HEK293 (cell line): ENCODE measurements around the gene GALNTL6.
A peak's percentile ranks its signal among the peaks of the same experiment; 100 is the strongest.
"Not testable (repeated sequence)": the region's sequence is repeated elsewhere in the genome, so short reads cannot be mapped to it uniquely, and the experiment has no call there.

Source experiments
- CTCF ChIA-PET: fragments of 350-600 bp; formaldehyde crosslinking; extraction: SDS; loops from one replicate; lab custom pipeline; 2021; ENCODE audit warnings: antibody characterized with exemption; lab: Yijun Ruan, JAX
- POLR2A ChIA-PET: fragments of 300-600 bp; formaldehyde crosslinking; extraction: SDS; loops from one replicate; lab custom pipeline; 2020; ENCODE audit warnings: antibody characterized with exemption, inconsistent platforms; lab: Yijun Ruan, JAX
- H3K27ac ChIP-seq: fragments of 200-500 bp; sonication (Bioruptor generic); 2 replicates; pipeline ENCODE4 v1.5.1; 2014; ENCODE audit warnings: low read depth, low read length, control low read depth, inconsistent platforms; ENCODE audit errors: extremely low read depth
- H3K36me3 ChIP-seq, 2 experiments: fragments of 200-500 bp in 1 of 2; sonication (Bioruptor generic) in 1 of 2; 1 replicate in 1 of 2; 2 replicates in 1 of 2; pipeline ENCODE4 v1.5.1; 2014 to 2017; ENCODE audit warnings: inconsistent platforms in 2 of 2, low read length in 2 of 2; ENCODE audit not compliant: control insufficient read depth in 2 of 2, insufficient read depth in 1 of 2
- H3K4me1 ChIP-seq: fragments of 200-500 bp; sonication (Bioruptor generic); 2 replicates; pipeline ENCODE4 v1.5.1; 2014; ENCODE audit warnings: mild to moderate bottlenecking, low read length, inconsistent platforms; ENCODE audit not compliant: control insufficient read depth, insufficient read depth
- H3K4me3 ChIP-seq: 2 replicates; pipeline ENCODE4 v1.5.1; 2011; ENCODE audit warnings: low read depth, mild to moderate bottlenecking, control low read depth, low read length, moderate library complexity
- H3K9me3 ChIP-seq: fragments of 200-500 bp; sonication (Bioruptor generic); 2 replicates; pipeline ENCODE4 v1.5.1; 2014; ENCODE audit warnings: low read depth, low read length, inconsistent platforms; ENCODE audit not compliant: control insufficient read depth, insufficient read depth
- BCL11B ChIP-seq: fragments of 450-650 bp; formaldehyde crosslinking; IDR thresholded peaks from 2 replicates; pipeline ENCODE4 v1.5.1; 2016; ENCODE audit warnings: low read depth, missing biosample characterization, missing genetic modification characterization
- FEZF1 ChIP-seq: fragments of 450-650 bp; formaldehyde crosslinking; IDR thresholded peaks from 2 replicates; pipeline ENCODE4 v1.5.1; 2016; ENCODE audit warnings: missing biosample characterization, missing genetic modification characterization
- GLI4 ChIP-seq: fragments of 450-650 bp; formaldehyde crosslinking; IDR thresholded peaks from 2 replicates; pipeline ENCODE4 v1.5.1; 2016; ENCODE audit warnings: missing biosample characterization, missing genetic modification characterization
- KLF16 ChIP-seq: fragments of 450-650 bp; formaldehyde crosslinking; IDR thresholded peaks from 2 replicates; pipeline ENCODE4 v1.5.1; 2017; ENCODE audit warnings: missing biosample characterization, missing genetic modification characterization
- OSR2 ChIP-seq: fragments of 450-650 bp; formaldehyde crosslinking; IDR thresholded peaks from 2 replicates; pipeline ENCODE4 v1.5.1; 2016; ENCODE audit warnings: missing biosample characterization, missing genetic modification characterization
- OVOL3 ChIP-seq: fragments of 450-650 bp; formaldehyde crosslinking; IDR thresholded peaks from 2 replicates; pipeline ENCODE4 v1.5.1; 2016; ENCODE audit warnings: missing biosample characterization, missing genetic modification characterization
- REPIN1 ChIP-seq: fragments of 450-650 bp; formaldehyde crosslinking; IDR thresholded peaks from 2 replicates; pipeline ENCODE4 v1.5.1; 2017; ENCODE audit warnings: missing biosample characterization, missing genetic modification characterization, low read depth
- SP2 ChIP-seq: fragments of 450-650 bp; formaldehyde crosslinking; IDR thresholded peaks from 2 replicates; pipeline ENCODE4 v1.5.1; 2016; ENCODE audit warnings: missing biosample characterization, missing genetic modification characterization
- TRIM28 ChIP-seq: IDR thresholded peaks from 2 replicates; pipeline ENCODE4 v1.6.1; 2011; ENCODE audit warnings: low read length, control low read depth, borderline replicate concordance
- YY1 ChIP-seq: fragments of 450-650 bp; formaldehyde crosslinking; IDR thresholded peaks from 2 replicates; pipeline ENCODE4 v1.5.1; 2018; ENCODE audit warnings: missing biosample characterization, missing genetic modification characterization
- ZFP37 ChIP-seq: fragments of 450-650 bp; formaldehyde crosslinking; IDR thresholded peaks from 2 replicates; pipeline ENCODE4 v1.5.1; 2016; ENCODE audit warnings: missing biosample characterization, missing genetic modification characterization
- ZIC2 ChIP-seq: fragments of 450-650 bp; formaldehyde crosslinking; IDR thresholded peaks from 2 replicates; pipeline ENCODE4 v1.5.1; 2016; ENCODE audit warnings: missing biosample characterization, missing genetic modification characterization
- ZNF10 ChIP-seq: fragments of 450-650 bp; formaldehyde crosslinking; IDR thresholded peaks from 2 replicates; pipeline ENCODE4 v1.5.1; 2017; ENCODE audit warnings: missing biosample characterization, missing genetic modification characterization
- ZNF184 ChIP-seq: fragments of 450-650 bp; IDR thresholded peaks from 2 replicates; pipeline ENCODE4 v1.5.1; 2018; ENCODE audit warnings: missing biosample characterization, mild to moderate bottlenecking, missing genetic modification characterization
- ZNF2 ChIP-seq: fragments of 450-650 bp; formaldehyde crosslinking; IDR thresholded peaks from 2 replicates; pipeline ENCODE4 v1.5.1; 2016; ENCODE audit warnings: missing biosample characterization, missing genetic modification characterization
- ZNF202 ChIP-seq: fragments of 450-650 bp; formaldehyde crosslinking; IDR thresholded peaks from 2 replicates; pipeline ENCODE4 v1.5.1; 2016; ENCODE audit warnings: missing biosample characterization, missing genetic modification characterization, borderline replicate concordance
- ZNF211 ChIP-seq: fragments of 450-650 bp; formaldehyde crosslinking; IDR thresholded peaks from 2 replicates; pipeline ENCODE4 v1.5.1; 2016; ENCODE audit warnings: low read depth, missing biosample characterization, missing genetic modification characterization
- ZNF239 ChIP-seq: fragments of 450-650 bp; formaldehyde crosslinking; IDR thresholded peaks from 2 replicates; pipeline ENCODE4 v1.5.1; 2016; ENCODE audit warnings: missing biosample characterization, missing genetic modification characterization
- ZNF311 ChIP-seq: fragments of 450-650 bp; formaldehyde crosslinking; IDR thresholded peaks from 2 replicates; pipeline ENCODE4 v1.5.1; 2017; ENCODE audit warnings: missing biosample characterization, missing genetic modification characterization, borderline replicate concordance
- ZNF529 ChIP-seq: fragments of 450-650 bp; formaldehyde crosslinking; IDR thresholded peaks from 2 replicates; pipeline ENCODE4 v1.5.1; 2017; ENCODE audit warnings: missing genetic modification characterization, missing biosample characterization; ENCODE audit not compliant: insufficient replicate concordance
- ZNF560 ChIP-seq: fragments of 450-650 bp; formaldehyde crosslinking; IDR thresholded peaks from 2 replicates; pipeline ENCODE4 v1.5.1; 2017; ENCODE audit warnings: missing biosample characterization, missing genetic modification characterization, borderline replicate concordance
- ZNF677 ChIP-seq: fragments of 450-650 bp; IDR thresholded peaks from 2 replicates; pipeline ENCODE4 v1.5.0; 2018; ENCODE audit warnings: missing biosample characterization, mild to moderate bottlenecking, missing genetic modification characterization, moderate library complexity
- ZNF707 ChIP-seq: fragments of 450-650 bp; formaldehyde crosslinking; IDR thresholded peaks from 2 replicates; pipeline ENCODE4 v1.5.1; 2016; ENCODE audit warnings: missing biosample characterization, missing genetic modification characterization
- ZNF843 ChIP-seq: fragments of 450-650 bp; formaldehyde crosslinking; IDR thresholded peaks from 2 replicates; pipeline ENCODE4 v1.5.1; 2016; ENCODE audit warnings: missing biosample characterization, missing genetic modification characterization
- TF ChIP-seq, protein P1 (sequence below): fragments of 450-650 bp; formaldehyde crosslinking; IDR thresholded peaks from 2 replicates; pipeline ENCODE4 v1.5.1; 2017; ENCODE audit warnings: missing biosample characterization, mild to moderate bottlenecking, missing genetic modification characterization, moderate library complexity
- TF ChIP-seq, protein P2 (sequence below): fragments of 450-650 bp; formaldehyde crosslinking; IDR thresholded peaks from 2 replicates; pipeline ENCODE4 v1.5.1; 2016; ENCODE audit warnings: missing biosample characterization, missing genetic modification characterization

The GALNTL6 gene

DNA sequence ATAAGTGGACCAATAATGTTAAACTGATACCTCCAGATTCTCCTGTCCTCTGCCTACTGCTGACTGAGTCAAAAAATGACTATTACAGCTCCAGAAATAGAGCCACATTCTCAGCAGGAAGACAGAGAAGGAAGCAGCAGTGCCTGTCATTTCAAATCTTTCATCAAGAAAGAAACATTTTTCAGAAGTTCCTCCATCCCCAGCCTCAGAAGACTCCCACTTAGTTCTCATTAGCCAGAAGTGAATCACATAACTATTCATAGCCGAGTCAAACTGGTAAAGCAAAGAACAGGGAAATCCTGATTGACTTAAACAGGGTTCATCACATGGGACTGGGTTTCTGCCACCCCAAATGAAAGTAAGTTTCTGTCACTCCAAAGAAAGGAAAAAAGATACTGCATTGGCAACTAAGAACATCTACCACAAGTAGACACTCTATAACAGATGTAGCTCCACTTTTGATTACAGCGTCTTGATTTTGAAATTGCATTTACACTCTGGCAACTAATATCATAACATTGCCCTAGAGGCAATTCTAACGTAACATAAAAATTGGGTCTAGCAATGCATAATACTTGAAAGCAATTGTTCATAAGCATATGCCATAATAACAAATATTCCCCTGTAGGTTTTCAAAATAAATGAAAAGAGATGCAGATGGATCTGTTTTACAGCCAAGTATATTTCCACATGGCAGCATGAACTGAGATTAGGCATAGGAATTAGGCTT lies 599.8 kb downstream of the GALNTL6 start (continued):
- no peak for TF ChIP-seq ZNF311 (tag by site-specific recombination)
- no peak for TF ChIP-seq ZNF677
- TF ChIP-seq ZNF843 (tag by site-specific recombination): no peak
- no peak for TF ChIP-seq ZFP37 (tag by site-specific recombination)
- TF ChIP-seq SP2 (tag by site-specific recombination): no peak
- no peak for TF ChIP-seq YY1 (tag by site-specific recombination)
- TF ChIP-seq OSR2 (tag by site-specific recombination): no peak

DNA sequence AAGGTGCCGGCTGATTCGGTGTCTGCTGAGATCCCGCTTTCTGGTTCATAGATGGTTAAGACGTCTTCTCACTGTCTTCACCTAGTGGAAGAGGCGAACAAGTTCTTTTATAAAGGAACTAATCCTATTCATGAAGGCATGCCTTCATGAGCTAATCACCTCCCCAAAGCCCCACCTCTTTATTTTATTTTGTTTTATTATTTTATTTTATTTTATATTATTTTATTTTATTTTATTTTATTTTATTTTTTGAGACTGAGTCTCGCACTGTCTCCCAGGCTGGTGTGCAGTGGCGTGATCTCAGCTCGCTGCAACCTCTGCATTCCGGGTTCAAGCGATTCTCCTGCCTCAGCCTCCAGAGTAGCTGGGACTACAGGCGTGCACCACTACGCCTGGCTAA lies 615.8 kb downstream of the GALNTL6 start:
- H3K36me3 ChIP-seq, H3K4me1 ChIP-seq, H3K4me3 ChIP-seq, CTCF ChIA-PET, POLR2A ChIA-PET, H3K27ac ChIP-seq, H3K9me3 ChIP-seq: not testable (repeated sequence)

DNA sequence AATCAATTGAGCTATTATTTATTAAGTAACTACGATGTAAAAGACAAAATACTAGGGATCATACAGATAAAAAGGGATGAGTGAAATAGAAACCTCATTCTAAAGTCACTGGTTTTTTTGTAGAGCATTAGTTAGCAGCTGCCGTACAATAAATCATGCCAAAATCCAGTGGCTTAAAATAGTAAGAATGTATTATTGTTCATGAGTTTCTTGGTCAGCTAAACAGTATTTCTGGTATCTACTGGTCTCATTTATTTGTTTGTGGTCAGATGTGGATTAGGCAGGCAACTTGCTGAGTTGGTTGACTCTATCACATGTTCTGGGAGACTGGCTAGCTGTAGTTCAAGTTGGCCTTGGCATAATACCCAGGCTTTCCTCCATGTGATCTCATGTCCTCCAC lies 667.3 kb downstream of the GALNTL6 start:
- ChIA-PET CTCF (no interaction called here), POLR2A (no interaction called here)
- no peak overlapping the region for H3K27ac ChIP-seq
- H3K4me3 ChIP-seq: no peak overlapping the region
- H3K4me1 ChIP-seq: no peaks in the 10 kb centered on the region
- no peaks in the 10 kb centered on the region for H3K36me3 ChIP-seq
- TF ChIP-seq REPIN1 (tag by site-specific recombination): no peak
- TF ChIP-seq ZNF707: no peak
- TF ChIP-seq ZNF202 (tag by site-specific recombination): no peak
- H3K9me3 ChIP-seq: no peaks in the 10 kb centered on the region

DNA sequence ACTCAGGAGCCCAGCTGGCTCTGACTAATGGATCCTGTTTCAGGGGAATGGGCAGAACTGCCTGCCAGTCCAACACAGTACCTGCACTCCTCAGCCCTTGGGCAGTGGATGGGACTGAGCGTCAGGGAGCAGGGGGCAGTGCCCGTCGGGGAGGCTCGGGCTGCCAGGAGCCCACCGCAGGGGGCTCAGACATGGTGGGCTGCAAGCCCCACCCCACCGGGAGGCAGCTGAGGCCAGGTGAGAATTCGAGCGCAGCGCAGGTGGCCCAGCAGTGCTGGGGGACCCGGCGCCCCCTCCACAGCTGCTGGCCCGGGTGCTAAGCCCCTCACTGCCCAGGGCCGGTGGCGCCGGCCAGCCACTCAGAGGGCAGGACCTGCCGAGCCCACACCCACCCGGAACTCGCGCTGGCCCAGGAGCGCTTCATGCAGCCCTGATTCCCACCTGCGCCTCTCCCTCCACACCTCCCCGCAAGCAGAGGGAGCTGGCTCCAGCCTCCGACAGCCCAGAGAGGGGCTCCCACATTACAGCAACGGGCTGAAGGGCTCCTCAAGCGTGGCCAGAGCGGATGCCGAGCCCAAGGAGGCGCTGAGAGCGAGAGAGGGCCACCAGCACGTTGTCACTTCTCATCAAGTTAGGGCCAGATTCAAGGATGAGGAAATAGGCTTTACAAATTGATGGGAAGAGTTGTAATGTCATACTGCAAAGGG lies 668.8 kb downstream of the GALNTL6 start:
- CTCF ChIA-PET: no interaction called here
- TF ChIP-seq ZNF529 (tag by site-specific recombination) (no peak), ZNF239 (tag by site-specific recombination) (no peak), TRIM28 (peak; percentile 63; the same call in 1 of the 2 replicates), ZNF10 (no peak)
- TF ChIP-seq, protein P1, sequence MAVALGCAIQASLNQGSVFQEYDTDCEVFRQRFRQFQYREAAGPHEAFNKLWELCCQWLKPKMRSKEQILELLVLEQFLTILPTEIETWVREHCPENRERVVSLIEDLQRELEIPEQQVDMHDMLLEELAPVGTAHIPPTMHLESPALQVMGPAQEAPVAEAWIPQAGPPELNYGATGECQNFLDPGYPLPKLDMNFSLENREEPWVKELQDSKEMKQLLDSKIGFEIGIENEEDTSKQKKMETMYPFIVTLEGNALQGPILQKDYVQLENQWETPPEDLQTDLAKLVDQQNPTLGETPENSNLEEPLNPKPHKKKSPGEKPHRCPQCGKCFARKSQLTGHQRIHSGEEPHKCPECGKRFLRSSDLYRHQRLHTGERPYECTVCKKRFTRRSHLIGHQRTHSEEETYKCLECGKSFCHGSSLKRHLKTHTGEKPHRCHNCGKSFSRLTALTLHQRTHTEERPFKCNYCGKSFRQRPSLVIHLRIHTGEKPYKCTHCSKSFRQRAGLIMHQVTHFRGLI (tag by site-specific recombination): no peak
- TF ChIP-seq, all 188 proteins: peak for 1
- no peak overlapping the region for H3K27ac ChIP-seq
- POLR2A ChIA-PET: no interaction called here
- H3K9me3 ChIP-seq: no peaks in the 10 kb centered on the region
- no peaks in the 10 kb centered on the region for H3K4me1 ChIP-seq
- H3K36me3 ChIP-seq: no peaks in the 10 kb centered on the region
- no peak overlapping the region for H3K4me3 ChIP-seq

DNA sequence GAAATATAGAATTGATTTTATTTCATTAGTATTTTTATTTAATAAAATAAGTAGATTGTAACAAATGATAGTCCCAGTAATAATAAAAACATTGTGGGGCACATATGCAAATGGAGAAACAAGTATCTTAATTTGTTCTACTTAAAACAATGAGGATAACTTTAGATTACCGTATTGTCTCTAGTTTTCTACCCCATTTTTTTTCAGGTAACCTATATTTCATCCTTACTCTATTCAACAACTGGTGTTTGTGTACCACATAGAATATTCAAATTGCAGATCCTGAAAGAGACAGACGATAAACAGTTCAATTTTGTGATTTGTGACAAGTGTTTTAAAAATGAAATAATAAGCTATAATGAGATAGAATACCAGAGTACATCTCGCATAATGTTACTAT lies 671.8 kb downstream of the GALNTL6 start:
- no peak overlapping the region for H3K4me3 ChIP-seq
- no peaks in the 10 kb centered on the region for H3K4me1 ChIP-seq
- H3K9me3 ChIP-seq: no peaks in the 10 kb centered on the region
- ChIA-PET CTCF (interaction anchor here (0.7 kb wide), 1 partner anchor 43 kb away, joined by 3 read pairs; no protein-coding TSS in a partner anchor), POLR2A (no interaction called here)
- no peak overlapping the region for H3K27ac ChIP-seq
- no peaks in the 10 kb centered on the region for H3K36me3 ChIP-seq
- no peak for TF ChIP-seq GLI4
- no peak for TF ChIP-seq ZNF211 (tag by site-specific recombination)
- TF ChIP-seq BCL11B: no peak
- no peak for TF ChIP-seq ZIC2 (tag by site-specific recombination)
- TF ChIP-seq ZNF2: no peak
- TF ChIP-seq, protein P2, sequence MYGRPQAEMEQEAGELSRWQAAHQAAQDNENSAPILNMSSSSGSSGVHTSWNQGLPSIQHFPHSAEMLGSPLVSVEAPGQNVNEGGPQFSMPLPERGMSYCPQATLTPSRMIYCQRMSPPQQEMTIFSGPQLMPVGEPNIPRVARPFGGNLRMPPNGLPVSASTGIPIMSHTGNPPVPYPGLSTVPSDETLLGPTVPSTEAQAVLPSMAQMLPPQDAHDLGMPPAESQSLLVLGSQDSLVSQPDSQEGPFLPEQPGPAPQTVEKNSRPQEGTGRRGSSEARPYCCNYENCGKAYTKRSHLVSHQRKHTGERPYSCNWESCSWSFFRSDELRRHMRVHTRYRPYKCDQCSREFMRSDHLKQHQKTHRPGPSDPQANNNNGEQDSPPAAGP (tag by site-specific recombination): no peak
- TF ChIP-seq FEZF1 (tag by site-specific recombination): no peak
- TF ChIP-seq ZNF184 (tag by site-specific recombination): no peak
- TF ChIP-seq ZNF560: no peak
- TF ChIP-seq KLF16: no peak
- no peak for TF ChIP-seq OVOL3 (tag by site-specific recombination)
